ENCODE results near the gene LRGUK. TPM values are rescaled to one million over a fixed set of nuclear protein-coding genes. Genes with fewer than 3 reads are reported as not detected.

LRGUK gene
- total RNA-seq, 1 donor from 2014 or later, result 0.20 TPM

DNA sequence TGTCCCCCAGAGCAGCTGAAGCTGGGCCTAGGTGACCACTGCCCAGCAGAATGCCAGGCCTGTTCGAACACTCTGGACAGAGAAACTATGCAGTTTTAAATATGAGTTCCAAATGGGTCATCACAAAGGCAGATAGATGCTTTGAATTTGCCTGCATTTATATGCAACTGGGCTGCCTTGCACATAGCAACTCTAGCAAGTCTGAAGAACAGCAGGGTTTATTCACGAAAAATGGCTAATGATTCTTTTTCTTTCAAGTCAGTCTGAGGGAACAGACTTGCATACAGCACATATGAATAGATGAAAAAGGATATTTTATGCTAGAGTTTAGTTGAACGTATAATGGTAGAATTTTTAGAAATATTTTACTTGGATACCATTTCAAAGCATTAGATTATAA, 121.1 kb downstream of the LRGUK start:
- DNase-seq (ENCODE audit: low spot score), result no peak
- Mint-ChIP-seq H3K4me1 (ENCODE audit: low read depth) (no peaks in the 10 kb centered on the region), H3K36me3 (ENCODE audit: low read depth) (no peaks in the 10 kb centered on the region), H3K9me3 (ENCODE audit: low read depth) (peaks cover 1% of the 10 kb centered on the region), H3K27me3 (ENCODE audit: low read depth) (peaks cover 6% of the 10 kb centered on the region), H3K4me3 (ENCODE audit: unreplicated experiment) (no peak overlapping the region), H3K27ac (ENCODE audit: unreplicated experiment) (no peak overlapping the region)
- TF ChIP-seq CTCF (IDR thresholded peaks at IDR 0.05), result no peak

DNA sequence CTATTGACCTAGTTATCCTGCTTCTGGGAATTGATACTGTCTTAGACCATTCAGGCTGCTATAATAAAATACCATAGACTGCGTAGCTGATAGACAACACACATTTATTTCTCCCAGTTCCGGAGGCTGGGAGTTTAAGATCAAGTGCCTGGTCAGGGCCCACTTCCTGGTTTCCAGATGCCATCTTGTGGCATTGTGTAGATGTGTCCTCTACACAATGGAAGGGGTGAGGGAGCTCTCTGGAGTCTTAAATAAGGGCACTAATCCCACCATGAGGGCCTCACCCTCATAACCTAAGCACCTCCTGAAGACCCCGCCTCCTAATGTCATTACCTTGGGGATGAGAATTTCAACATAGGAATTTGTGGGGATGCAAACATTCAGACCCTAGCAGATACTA, 127.2 kb downstream of the LRGUK start:
- H3K9me3 Mint-ChIP-seq (ENCODE audit: low read depth), result no peaks in the 10 kb centered on the region
- no peaks in the 10 kb centered on the region for H3K36me3 Mint-ChIP-seq (ENCODE audit: low read depth)
- no peak for DNase-seq (ENCODE audit: low spot score)
- TF ChIP-seq CTCF (IDR thresholded peaks at IDR 0.05), result no peak
- no peaks in the 10 kb centered on the region for H3K27me3 Mint-ChIP-seq (ENCODE audit: low read depth)
- H3K27ac Mint-ChIP-seq (ENCODE audit: unreplicated experiment), result no peak overlapping the region
- no peak overlapping the region for H3K4me3 Mint-ChIP-seq (ENCODE audit: unreplicated experiment)
- no peaks in the 10 kb centered on the region for H3K4me1 Mint-ChIP-seq (ENCODE audit: low read depth)

DNA sequence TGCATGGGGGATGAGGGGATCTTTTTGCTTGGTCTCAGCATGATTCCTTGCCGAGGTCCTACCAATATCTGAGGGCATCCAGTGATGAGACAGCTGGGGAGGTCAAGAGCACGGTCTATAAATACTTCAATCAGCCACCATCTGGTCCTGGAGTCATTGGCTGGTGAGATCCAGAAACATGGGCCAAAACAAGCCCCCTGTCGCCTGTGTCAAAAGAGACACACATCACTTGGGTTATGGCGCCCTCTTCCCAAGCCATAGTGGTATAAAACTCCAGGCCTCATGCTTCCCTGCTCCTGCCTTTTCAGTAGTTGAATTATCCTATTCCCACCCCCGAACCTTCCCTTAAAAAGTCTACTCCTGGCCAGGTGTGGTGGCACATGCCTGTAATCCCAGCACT, 128.7 kb downstream of the LRGUK start:
- no peaks in the 10 kb centered on the region for H3K9me3 Mint-ChIP-seq (ENCODE audit: low read depth)
- H3K36me3 Mint-ChIP-seq (ENCODE audit: low read depth), result no peaks in the 10 kb centered on the region
- no peaks in the 10 kb centered on the region for H3K4me1 Mint-ChIP-seq (ENCODE audit: low read depth)
- no peak overlapping the region for H3K27ac Mint-ChIP-seq (ENCODE audit: unreplicated experiment)
- no peak for TF ChIP-seq CTCF (IDR thresholded peaks at IDR 0.05)
- DNase-seq (ENCODE audit: low spot score), result no peak
- H3K4me3 Mint-ChIP-seq (ENCODE audit: unreplicated experiment), result no peak overlapping the region
- H3K27me3 Mint-ChIP-seq (ENCODE audit: low read depth), result no peaks in the 10 kb centered on the region

DNA sequence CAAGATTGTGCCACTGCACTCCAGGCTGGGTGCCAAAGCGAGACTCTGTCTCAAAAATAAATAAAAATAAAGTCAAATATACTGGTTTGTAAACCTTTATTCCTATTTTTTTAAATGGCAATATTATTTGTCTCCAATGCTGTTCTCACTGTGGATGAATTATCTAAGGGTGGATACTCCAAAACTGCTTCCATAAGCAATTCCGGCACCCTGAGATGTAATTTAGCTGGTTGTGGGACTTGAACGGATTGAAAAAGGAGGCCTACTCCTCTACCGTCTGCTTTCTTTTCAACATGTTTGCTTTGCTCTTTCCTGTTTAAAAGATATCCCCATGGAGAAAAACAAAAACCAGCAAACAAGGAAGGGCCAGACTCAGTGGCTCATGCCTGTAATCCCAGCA, 135.2 kb downstream of the LRGUK start:
- Mint-ChIP-seq H3K27ac (ENCODE audit: unreplicated experiment) (no peak overlapping the region), H3K9me3 (ENCODE audit: low read depth) (peaks cover 7% of the 10 kb centered on the region), H3K4me3 (ENCODE audit: unreplicated experiment) (no peak overlapping the region), H3K36me3 (ENCODE audit: low read depth) (peaks cover 5% of the 10 kb centered on the region), H3K4me1 (ENCODE audit: low read depth) (no peaks in the 10 kb centered on the region), H3K27me3 (ENCODE audit: low read depth) (peaks cover 6% of the 10 kb centered on the region)
- DNase-seq (ENCODE audit: low spot score), result no peak
- no peak for TF ChIP-seq CTCF (IDR thresholded peaks at IDR 0.05)

DNA sequence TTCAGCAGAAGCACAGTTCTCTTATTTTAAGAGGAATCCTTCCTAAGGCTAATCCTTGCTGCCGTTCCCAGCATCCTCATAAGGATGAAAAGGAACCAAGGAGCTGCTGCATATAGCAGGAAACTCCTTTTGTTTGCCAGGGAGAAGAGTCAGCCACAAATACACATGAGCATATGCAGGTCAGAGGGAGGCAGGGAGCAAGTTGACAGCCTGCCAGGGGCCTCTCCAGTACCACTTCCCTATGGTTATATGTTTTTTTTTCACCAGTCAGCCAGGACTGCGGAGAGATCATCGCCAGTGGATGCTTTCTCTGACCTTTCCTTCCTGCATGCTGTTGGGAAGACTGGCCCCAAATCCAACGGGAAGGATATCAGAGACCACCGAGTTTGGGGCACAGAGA, 149.8 kb downstream of the LRGUK start:
- Mint-ChIP-seq H3K27ac (ENCODE audit: unreplicated experiment) (no peak overlapping the region), H3K36me3 (ENCODE audit: low read depth) (no peaks in the 10 kb centered on the region), H3K27me3 (ENCODE audit: low read depth) (peaks cover 31% of the 10 kb centered on the region), H3K4me3 (ENCODE audit: unreplicated experiment) (no peak overlapping the region), H3K9me3 (ENCODE audit: low read depth) (no peaks in the 10 kb centered on the region), H3K4me1 (ENCODE audit: low read depth) (no peaks in the 10 kb centered on the region)
- no peak for TF ChIP-seq CTCF (IDR thresholded peaks at IDR 0.05)
- no peak for DNase-seq (ENCODE audit: low spot score)

Measured in chondrocyte (in vitro differentiated cells).